ENCODE data around the gene IL25. TPM values are rescaled to one million over a fixed set of nuclear protein-coding genes. Genes with fewer than 3 reads are reported as not detected.

IL25 gene
- total RNA-seq, 1 experiment from 2014 or later, result not detected

GRCh38 chr14:23353433-23353780 is 19.2 kb upstream of the IL25 start:
- DNase-seq (ENCODE audit: low read depth), result no peak

GRCh38 chr14:23354990-23355389 is 17.6 kb upstream of the IL25 start:
- no peak for DNase-seq (ENCODE audit: low read depth)

- DNase-seq (ENCODE audit: low read depth), result no peak
Measured at GRCh38 chr14:23355871-23356435, 16.7 kb upstream of the IL25 start.

GRCh38 chr14:23356662-23357061 is 15.9 kb upstream of the IL25 start:
- no peak for DNase-seq (ENCODE audit: low read depth)

- no peak for DNase-seq (ENCODE audit: low read depth)
Measured at GRCh38 chr14:23357261-23357660, 15.3 kb upstream of the IL25 start.

- no peak for DNase-seq (ENCODE audit: low read depth)
Measured at GRCh38 chr14:23358042-23358441, 14.6 kb upstream of the IL25 start.

GRCh38 chr14:23358553-23359166 is 13.9 kb upstream of the IL25 start:
- DNase-seq (ENCODE audit: low read depth), result no peak

GRCh38 chr14:23359167-23359626 is 13.4 kb upstream of the IL25 start:
- DNase-seq (ENCODE audit: low read depth), result no peak

- DNase-seq (ENCODE audit: low read depth), result no peak
Measured at GRCh38 chr14:23359722-23360447, 12.7 kb upstream of the IL25 start.

- no peak for DNase-seq (ENCODE audit: low read depth)
Measured at GRCh38 chr14:23360496-23360895, 12.1 kb upstream of the IL25 start.

GRCh38 chr14:23361320-23361719 is 11.3 kb upstream of the IL25 start:
- no peak for DNase-seq (ENCODE audit: low read depth)

- DNase-seq (ENCODE audit: low read depth), result no peak
Measured at GRCh38 chr14:23361763-23362162, 10.8 kb upstream of the IL25 start.

- DNase-seq (ENCODE audit: low read depth), result no peak
Measured at GRCh38 chr14:23362200-23362599, 10.4 kb upstream of the IL25 start.

GRCh38 chr14:23364164-23365035 is 8.2 kb upstream of the IL25 start:
- DNase-seq (ENCODE audit: low read depth), result peak; percentile 54

GRCh38 chr14:23365036-23365731 is 7.4 kb upstream of the IL25 start, which contains the start of gene EFS:
TSS of gene EFS (minus strand) at chr14:23365172. CDS start at chr14:23365025, 147 bp downstream.
- peak; percentile 36 for DNase-seq (ENCODE audit: low read depth)

GRCh38 chr14:23365732-23366425 is 6.7 kb upstream of the IL25 start:
- peak; percentile 35 for DNase-seq (ENCODE audit: low read depth)

- peak; percentile 34 for DNase-seq (ENCODE audit: low read depth)
Measured at GRCh38 chr14:23366426-23366921, 6.1 kb upstream of the IL25 start.

- DNase-seq (ENCODE audit: low read depth), result no peak
Measured at GRCh38 chr14:23370221-23370620, 2.4 kb upstream of the IL25 start.

GRCh38 chr14:23371865-23372264 is 744 bp upstream of the IL25 start:
- DNase-seq (ENCODE audit: low read depth), result no peak

- DNase-seq (ENCODE audit: low read depth), result no peak
Measured at GRCh38 chr14:23373041-23373440, 432 bp downstream of the IL25 start.
